GM12878 (cell line): ENCODE measurements around the gene PGAM4. TPM values are rescaled to one million over a fixed set of nuclear protein-coding genes. Genes with fewer than 3 reads are reported as not detected.

Source experiments
- ATAC-seq: fragments of 200-7000 bp; cut with Tn5 transposase; 3 replicates; pipeline ENCODE4 v1.9.1; 2020; ENCODE audit warnings: mild to moderate bottlenecking, moderate library complexity
- BruUV-seq: library from RNA; stranded (reverse); fragments of 400-500 nt; replicated peaks from 2 replicates; lab custom pipeline; 2021; lab: Mats Ljungman, UMichigan
- CTCF ChIA-PET: fragments of 300-600 bp; sonication (Branson Sonifier 250); formaldehyde crosslinking; extraction: SDS; loops from one replicate; lab custom pipeline; 2021; ENCODE audit warnings: inconsistent platforms; lab: Yijun Ruan, JAX
- POLR2A ChIA-PET: fragments of 350-600 bp; formaldehyde crosslinking; extraction: SDS; loops from one replicate; lab custom pipeline; 2021; ENCODE audit warnings: inconsistent platforms; lab: Charles Lee
- RAD21 ChIA-PET: fragments of 300-600 bp; sonication (Branson Sonifier 250); formaldehyde crosslinking; loops from one replicate; lab custom pipeline; 2023; ENCODE audit warnings: antibody characterized with exemption; ENCODE audit not compliant: unreplicated experiment; lab: Charles Lee
- SMC1A ChIA-PET: fragments of 300-600 bp; sonication (Branson Sonifier 250); formaldehyde crosslinking; loops from one replicate; lab custom pipeline; 2023; ENCODE audit not compliant: unreplicated experiment, uncharacterized antibody; lab: Charles Lee
- DNase-seq: peaks from one replicate; pipeline ENCODE4 v3.0.0-alpha.2; 2011; ENCODE audit warnings: low read depth, low spot score
- FAIRE-seq: peaks from 3 replicates; lab custom pipeline; 2011; peaks lifted over from hg19 to GRCh38; lab: Jason Lieb, UNC
- H2AFZ ChIP-seq: 2 replicates; pipeline ENCODE4 v1.6.0; 2011; ENCODE audit warnings: low read depth, low read length, control low read depth; ENCODE audit not compliant: control insufficient read depth
- H3K27ac ChIP-seq: 2 replicates; pipeline ENCODE4 v1.5.1; 2011; ENCODE audit warnings: control low read depth; ENCODE audit not compliant: control insufficient read depth, insufficient read depth
- H3K27me3 ChIP-seq, 2 experiments: replicated peaks in 1 of 2; 2 replicates each; pipeline versions ENCODE4 v1.6.0 to v1.6.1; 2011; ENCODE audit warnings: low read length in 1 of 2; ENCODE audit not compliant: control insufficient read depth in 2 of 2, insufficient read depth in 2 of 2
- H3K36me3 ChIP-seq, 2 experiments: 2 replicates each; pipeline ENCODE4 v1.5.1; 2011; ENCODE audit warnings: low read length in 1 of 2; ENCODE audit not compliant: control insufficient read depth in 2 of 2, insufficient read depth in 2 of 2
- H3K4me1 ChIP-seq: 2 replicates; pipeline ENCODE4 v1.6.1; 2011; ENCODE audit warnings: mild to moderate bottlenecking, low read length, moderate library complexity, mixed read lengths; ENCODE audit not compliant: control insufficient read depth, insufficient read depth
- H3K4me2 ChIP-seq: 2 replicates; pipeline ENCODE4 v1.6.0; 2011; ENCODE audit warnings: control low read depth; ENCODE audit not compliant: control insufficient read depth, insufficient read depth
- H3K4me3 ChIP-seq: fragments of 200-600 bp; sonication (generic); 2 replicates; pipeline ENCODE4 v1.5.1; 2016
- H3K79me2 ChIP-seq: 2 replicates; pipeline ENCODE4 v1.6.0; 2011; ENCODE audit warnings: low read length; ENCODE audit not compliant: control insufficient read depth, insufficient read depth
- H3K9ac ChIP-seq: 2 replicates; pipeline ENCODE4 v1.8.0; 2011; ENCODE audit warnings: low read length, control low read depth, mixed read lengths; ENCODE audit not compliant: control insufficient read depth, insufficient read depth
- H3K9me3 ChIP-seq: replicated peaks from 3 replicates; pipeline ENCODE4 v1.5.1; 2011; ENCODE audit warnings: mild to moderate bottlenecking, low read length; ENCODE audit not compliant: control insufficient read depth, insufficient read depth
- H4K20me1 ChIP-seq: 2 replicates; pipeline ENCODE4 v1.6.0; 2011; ENCODE audit not compliant: control insufficient read depth, insufficient read depth
- ATF7 ChIP-seq: fragments of 450-650 bp; IDR thresholded peaks from 2 replicates; pipeline ENCODE4 v1.6.1; 2016; ENCODE audit warnings: low read depth, mild to moderate bottlenecking
- EZH2 ChIP-seq: IDR thresholded peaks from 2 replicates; pipeline ENCODE4 v1.6.1; 2012; ENCODE audit warnings: low read depth, mild to moderate bottlenecking, control low read depth, inconsistent platforms, low read length, borderline replicate concordance; ENCODE audit not compliant: control insufficient read depth
- FOXK2 ChIP-seq: fragments of 450-650 bp; IDR thresholded peaks from 2 replicates; pipeline ENCODE4 v1.6.1; 2017; ENCODE audit warnings: mild to moderate bottlenecking, moderate library complexity
- HCFC1 ChIP-seq: fragments of 150-350 bp; IDR thresholded peaks from 2 replicates; pipeline ENCODE4 v1.6.1; 2014; ENCODE audit warnings: low read length
- MEF2A ChIP-seq: IDR thresholded peaks from 2 replicates; pipeline ENCODE4 v1.6.1; 2011; ENCODE audit warnings: low read depth, mild to moderate bottlenecking, low read length, moderate library complexity; ENCODE audit not compliant: insufficient read depth
- MYC ChIP-seq: IDR thresholded peaks from 2 replicates; pipeline ENCODE4 v1.6.1; 2011; ENCODE audit warnings: mild to moderate bottlenecking, low read length, moderate library complexity, inconsistent platforms; ENCODE audit not compliant: insufficient read depth, insufficient replicate concordance, insufficient read length, severe bottlenecking
- RELA ChIP-seq: fragments of 450-650 bp; IDR thresholded peaks from 2 replicates; pipeline ENCODE4 v1.8.0; 2014; ENCODE audit warnings: borderline replicate concordance; ENCODE audit not compliant: partially characterized antibody
- TAF1 ChIP-seq: IDR thresholded peaks from 2 replicates; pipeline ENCODE4 v1.6.1; 2011; ENCODE audit warnings: mild to moderate bottlenecking, low read depth, low read length, borderline replicate concordance
- TBL1XR1 ChIP-seq: IDR thresholded peaks from 2 replicates; pipeline ENCODE4 v1.6.1; 2012; ENCODE audit warnings: low read depth, low read length, improper control_type of control experiment
- TCF3 ChIP-seq: IDR thresholded peaks from 2 replicates; pipeline ENCODE4 v1.6.1; 2012; ENCODE audit warnings: low read depth, mild to moderate bottlenecking, low read length, borderline replicate concordance; ENCODE audit not compliant: insufficient read depth
- USF1 ChIP-seq: IDR thresholded peaks from 2 replicates; pipeline ENCODE4 v1.6.1; 2011; ENCODE audit warnings: borderline replicate concordance, low read depth, mild to moderate bottlenecking, moderate library complexity, mixed read lengths, low read length; ENCODE audit not compliant: insufficient read depth; ENCODE audit errors: extremely low read length
- ZBTB4 ChIP-seq: fragments of 450-650 bp; formaldehyde crosslinking; IDR thresholded peaks from 2 replicates; pipeline ENCODE4 v1.4.0; 2022; ENCODE audit warnings: mild to moderate bottlenecking, moderate library complexity
- ZNF24 ChIP-seq: fragments of 450-650 bp; IDR thresholded peaks from 2 replicates; pipeline ENCODE4 v1.6.1; 2017; ENCODE audit warnings: antibody characterized with exemption, mild to moderate bottlenecking
- WGBS: methylation state at CpG from one replicate; pipeline ENCODE4 v1.1.6; 2016; ENCODE audit warnings: low lambda C conversion rate; ENCODE audit not compliant: insufficient replicate concordance, insufficient coverage; ENCODE audit errors: missing lambda C conversion rate; 5-methylcytosine and 5-hydroxymethylcytosine counted together
- in situ Hi-C: fragments of 300-500 bp; cut with MboI; formaldehyde crosslinking; loops from 9 replicates; pipeline ENCODE4 v1.14.3; 2018; ENCODE audit warnings: mixed read lengths
- intact Hi-C: fragments of 100-400 bp; cut with micrococcal nuclease; formaldehyde crosslinking; loops from one replicate; pipeline ENCODE4 v1.14.2; 2022; ENCODE audit not compliant: unreplicated experiment
- polyA plus RNA-seq, 11 experiments: library from polyadenylated mRNA; depleted of rRNA in 4 of 11; unstranded in 6 of 11; stranded (reverse) in 5 of 11; fragments of >200 nt; fragmentation: Nextera tagmentation in 4 of 11; fragmentation: Illumina TruSeq in 1 of 11; extraction: Ambion mirVana in 4 of 11; extraction: Trizol in 1 of 11; gene quantifications; 1 replicate in 1 of 11; 2 replicates in 10 of 11; pipeline versions ENCODE4 v1.2.1 to v1.2.3, GENCODE V29; 2011 to 2016; ENCODE audit warnings: inconsistent platforms in 2 of 11, missing spikeins in 2 of 11, low read depth in 1 of 11
- total RNA-seq, 4 experiments: library from RNA; depleted of rRNA in 3 of 4; stranded (reverse); fragments of >200 nt in 3 of 4; fragmentation: Illumina TruSeq in 1 of 4; extraction: Trizol in 1 of 4; gene quantifications; 2 replicates each; pipeline versions ENCODE4 v1.2.1 to v1.2.3, GENCODE V29; 2013 to 2021
- TF ChIP-seq, protein P1 (sequence below): IDR thresholded peaks from 2 replicates; pipeline ENCODE4 v1.6.1; 2012; ENCODE audit warnings: mild to moderate bottlenecking, low read depth, low read length

The PGAM4 gene
- total and polyA plus RNA-seq, 10 of the 15 experiments (the other 5 are each of a cell fraction or from before 2014, with no cell fraction given) = 0.24 to 0.80 (median 0.36) TPM; not detected in 6

DNA sequence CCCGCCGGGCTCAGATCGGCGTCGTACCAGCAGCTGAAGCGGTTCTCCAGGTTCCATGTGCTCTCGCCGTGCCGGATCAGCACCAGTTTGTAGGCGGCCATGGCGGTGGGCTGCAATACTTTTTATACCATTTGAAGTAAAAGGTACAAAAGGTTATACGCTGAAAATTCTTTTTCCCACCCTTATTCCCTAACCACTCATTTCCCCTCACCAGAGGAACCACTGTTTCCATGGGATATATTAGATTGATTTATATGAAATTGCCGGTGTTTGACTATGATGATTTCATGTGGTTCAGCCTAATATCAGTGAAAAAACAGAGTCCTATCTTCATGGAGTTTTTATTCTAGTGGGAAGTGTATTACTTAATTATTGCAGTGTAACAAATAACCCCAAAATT lies at the start of gene PGAM4 (continued):
- TF ChIP-seq, protein P1, sequence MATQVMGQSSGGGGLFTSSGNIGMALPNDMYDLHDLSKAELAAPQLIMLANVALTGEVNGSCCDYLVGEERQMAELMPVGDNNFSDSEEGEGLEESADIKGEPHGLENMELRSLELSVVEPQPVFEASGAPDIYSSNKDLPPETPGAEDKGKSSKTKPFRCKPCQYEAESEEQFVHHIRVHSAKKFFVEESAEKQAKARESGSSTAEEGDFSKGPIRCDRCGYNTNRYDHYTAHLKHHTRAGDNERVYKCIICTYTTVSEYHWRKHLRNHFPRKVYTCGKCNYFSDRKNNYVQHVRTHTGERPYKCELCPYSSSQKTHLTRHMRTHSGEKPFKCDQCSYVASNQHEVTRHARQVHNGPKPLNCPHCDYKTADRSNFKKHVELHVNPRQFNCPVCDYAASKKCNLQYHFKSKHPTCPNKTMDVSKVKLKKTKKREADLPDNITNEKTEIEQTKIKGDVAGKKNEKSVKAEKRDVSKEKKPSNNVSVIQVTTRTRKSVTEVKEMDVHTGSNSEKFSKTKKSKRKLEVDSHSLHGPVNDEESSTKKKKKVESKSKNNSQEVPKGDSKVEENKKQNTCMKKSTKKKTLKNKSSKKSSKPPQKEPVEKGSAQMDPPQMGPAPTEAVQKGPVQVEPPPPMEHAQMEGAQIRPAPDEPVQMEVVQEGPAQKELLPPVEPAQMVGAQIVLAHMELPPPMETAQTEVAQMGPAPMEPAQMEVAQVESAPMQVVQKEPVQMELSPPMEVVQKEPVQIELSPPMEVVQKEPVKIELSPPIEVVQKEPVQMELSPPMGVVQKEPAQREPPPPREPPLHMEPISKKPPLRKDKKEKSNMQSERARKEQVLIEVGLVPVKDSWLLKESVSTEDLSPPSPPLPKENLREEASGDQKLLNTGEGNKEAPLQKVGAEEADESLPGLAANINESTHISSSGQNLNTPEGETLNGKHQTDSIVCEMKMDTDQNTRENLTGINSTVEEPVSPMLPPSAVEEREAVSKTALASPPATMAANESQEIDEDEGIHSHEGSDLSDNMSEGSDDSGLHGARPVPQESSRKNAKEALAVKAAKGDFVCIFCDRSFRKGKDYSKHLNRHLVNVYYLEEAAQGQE = no peak
- TF ChIP-seq TBL1XR1 (no peak), RELA (no peak), MEF2A (no peak), USF1 (no peak)
- TF ChIP-seq, all 136 proteins: peak for 0

DNA sequence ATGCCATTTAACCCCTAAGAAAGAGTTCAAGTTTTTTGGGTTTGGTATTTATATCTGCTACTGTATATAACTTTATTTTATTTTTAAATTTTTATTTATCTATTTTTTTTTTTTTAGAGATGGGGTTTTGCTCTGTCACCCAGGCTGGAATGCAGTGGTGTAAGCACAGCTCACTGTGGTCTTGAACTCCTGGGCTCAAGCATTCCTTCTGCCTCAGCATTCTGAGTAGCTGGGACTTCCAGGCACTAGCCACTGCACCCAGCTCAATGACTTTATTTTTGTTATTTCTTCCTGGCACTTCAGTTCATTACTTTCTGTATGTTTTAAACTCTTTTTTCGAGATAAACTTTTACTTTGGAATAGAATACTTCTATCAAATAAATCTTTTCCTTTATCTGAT lies 42.4 kb upstream of the PGAM4 start:
- WGBS = 86% methylated on average over 1 of the region's 1 CpG
- ChIA-PET RAD21 (interaction anchor here (0.9 kb wide), 1 partner anchor 24 kb away, joined by 3 read pairs; no protein-coding TSS in a partner anchor), SMC1A (interaction anchor here (1.0 kb wide), 1 partner anchor 13 kb away, joined by 3 read pairs; no protein-coding TSS in a partner anchor), POLR2A (interaction anchor here (0.7 kb wide), 3 partner anchors 169 to 1675 kb away, joined by 3 to 6 read pairs (median 6); no protein-coding TSS in a partner anchor), CTCF (interaction anchor here (0.6 to 1.6 kb wide), 5 partner anchors 8 to 464 kb away, joined by 3 to 7 read pairs (median 5); no protein-coding TSS in a partner anchor)
- no peak for FAIRE-seq
- intact Hi-C loops = no loop called here
- Histone ChIP-seq H3K4me1 (no peaks in the 10 kb centered on the region), H4K20me1 (no peaks in the 10 kb centered on the region), H3K9me3 (no peaks in the 10 kb centered on the region), H3K4me3 (no peak overlapping the region), H3K4me2 (no peak overlapping the region), H3K27me3 (no peaks in the 10 kb centered on the region), H2AFZ (no peak overlapping the region), H3K36me3 (no peaks in the 10 kb centered on the region), H3K9ac (no peak overlapping the region), H3K79me2 (no peaks in the 10 kb centered on the region), H3K27ac (no peak overlapping the region)
- DNase-seq = no peak
- in situ Hi-C loops = no loop called here
- BruUV-seq = no TSS peak
- TF ChIP-seq ZNF24 (no peak), EZH2 (no peak), TCF3 (no peak), TAF1 (no peak), ATF7 (no peak), FOXK2 (no peak), HCFC1 (no peak), ZBTB4 (CRISPR knock-in tag) (no peak), MYC (no peak)
- no peak for ATAC-seq
